Ramos (cell line): Measurements from ENCODE around the gene ZNF527.
"Not testable (repeated sequence)": the region's sequence is repeated elsewhere in the genome, so short reads cannot be mapped to it uniquely, and the experiment has no call there.

ENCODE experiments used
- in situ Hi-C: fragments of 300-500 bp; cut with MboI; formaldehyde crosslinking; loops from one replicate; pipeline ENCODE4 v1.14.3; 2022; ENCODE audit warnings: low sequenced_read_pairs; ENCODE audit not compliant: unreplicated experiment

The ZNF527 gene

GRCh38 chr19:37370880-37371661, at the start of gene ZNF527:
TSS of gene ZNF527 (plus strand) at chr19:37371099. CDS start at chr19:37374199, 3,100 bp downstream.
- in situ Hi-C loops = no loop called here

DNA sequence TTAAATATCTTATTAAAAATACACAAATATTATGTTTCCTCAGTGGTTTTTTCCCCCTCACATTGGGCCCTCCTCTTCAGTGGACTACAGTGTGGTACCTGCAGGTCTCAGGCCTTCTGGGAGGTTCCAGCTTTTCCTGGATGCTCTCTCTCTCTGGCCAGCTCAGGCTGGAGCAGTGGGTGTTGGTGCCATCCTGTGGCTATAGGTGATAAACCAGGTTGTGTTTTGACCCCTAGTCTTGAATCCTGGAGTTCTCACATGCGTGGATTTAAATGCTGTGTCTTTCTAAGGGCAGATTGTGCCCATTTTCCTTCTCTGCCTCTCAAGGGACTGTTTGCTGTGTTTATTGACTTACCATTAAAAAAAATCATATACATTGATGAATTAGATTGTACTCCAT, 41.2 kb upstream of the ZNF527 start:
- in situ Hi-C loops = no loop called here

DNA sequence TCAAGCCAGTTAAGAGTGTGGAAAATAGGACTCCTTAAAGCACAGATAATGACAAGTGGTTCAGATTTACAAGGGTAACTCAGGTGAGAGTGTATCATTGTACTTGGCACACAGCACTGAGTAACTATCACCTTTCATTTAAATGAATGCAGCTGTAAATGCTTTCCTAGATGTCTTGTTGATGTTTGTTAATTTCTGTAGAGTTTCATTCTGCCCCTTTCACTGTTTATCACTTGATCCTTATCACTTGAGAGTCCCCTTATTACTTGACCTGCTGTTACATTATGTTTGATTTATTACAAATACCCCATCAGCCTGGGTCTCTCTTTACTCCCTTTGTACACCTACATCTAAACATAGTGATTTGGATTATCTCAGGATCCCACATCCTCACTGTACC, 38.1 kb upstream of the ZNF527 start:
- in situ Hi-C loops = no loop called here

- in situ Hi-C loops = no loop called here
These were observed 37.4 kb upstream of the ZNF527 start for GRCh38 chr19:37333457-37333856.

- in situ Hi-C loops = no loop called here
These were observed 36.5 kb upstream of the ZNF527 start for GRCh38 chr19:37334179-37335071.

- in situ Hi-C loops = no loop called here
These were observed 28.1 kb upstream of the ZNF527 start for GRCh38 chr19:37342753-37343152.

DNA sequence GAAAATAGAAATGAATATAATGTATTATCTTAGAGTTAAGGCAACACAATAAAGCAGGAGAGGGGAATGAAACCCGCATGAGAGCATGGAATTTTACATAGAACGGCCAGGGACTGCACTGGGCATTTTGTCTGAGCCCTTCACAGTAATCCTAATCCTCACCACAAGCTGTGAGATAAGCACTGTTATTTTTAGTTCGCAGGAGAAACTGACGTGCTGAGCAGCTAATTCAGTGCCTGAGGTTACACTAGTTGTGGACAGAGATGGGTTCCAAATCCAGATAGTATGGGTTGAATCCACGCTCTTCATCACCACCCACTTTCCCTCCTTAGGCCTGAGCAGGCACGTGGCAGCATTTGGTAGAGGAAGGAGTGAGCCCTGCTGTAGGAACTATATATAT, 24.8 kb upstream of the ZNF527 start:
- in situ Hi-C loops = no loop called here

- in situ Hi-C loops = no loop called here
These were observed 22.8 kb upstream of the ZNF527 start for GRCh38 chr19:37348060-37348459.

GRCh38 chr19:37353968-37354367, 16.9 kb upstream of the ZNF527 start:
- in situ Hi-C loops = no loop called here

- in situ Hi-C loops = no loop called here
These were observed 15.0 kb upstream of the ZNF527 start for GRCh38 chr19:37355901-37356300.

DNA sequence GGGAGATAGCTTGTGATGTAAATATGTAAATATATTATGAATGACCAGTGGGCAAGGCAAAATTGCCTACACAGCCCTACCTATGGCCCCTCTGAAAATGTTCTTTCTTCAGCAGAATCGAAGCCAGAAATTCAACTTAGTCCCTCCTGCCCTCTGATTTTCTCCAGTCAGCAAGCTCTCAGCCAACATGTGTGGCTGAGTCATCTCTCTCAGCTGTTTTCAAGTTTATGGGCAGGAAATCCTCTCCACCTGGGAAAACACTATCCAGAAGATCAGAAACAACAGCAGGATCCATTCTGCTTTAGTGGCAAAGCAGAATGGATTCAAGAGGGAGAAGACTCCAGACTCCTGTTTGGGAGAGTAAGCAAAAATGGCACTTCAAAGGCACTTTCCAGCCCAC, 8.9 kb upstream of the ZNF527 start:
- in situ Hi-C loops = no loop called here

DNA sequence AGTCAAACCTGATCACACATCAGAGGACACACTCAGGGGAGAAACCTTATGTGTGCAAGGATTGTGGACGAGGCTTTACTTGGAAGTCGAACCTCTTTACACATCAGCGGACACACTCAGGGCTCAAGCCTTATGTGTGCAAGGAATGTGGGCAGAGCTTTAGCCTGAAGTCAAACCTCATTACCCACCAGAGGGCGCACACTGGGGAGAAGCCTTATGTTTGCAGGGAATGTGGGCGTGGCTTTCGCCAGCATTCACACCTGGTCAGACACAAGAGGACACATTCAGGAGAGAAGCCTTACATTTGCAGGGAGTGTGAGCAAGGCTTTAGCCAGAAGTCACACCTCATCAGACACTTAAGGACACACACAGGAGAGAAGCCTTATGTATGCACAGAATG, 8.2 kb upstream of the ZNF527 start:
- in situ Hi-C loops = no loop called here

GRCh38 chr19:37370386-37370879, 466 bp upstream of the ZNF527 start:
- in situ Hi-C loops = not testable (repeated sequence)

GRCh38 chr19:37389234-37389633, 18.3 kb downstream of the ZNF527 start:
- in situ Hi-C loops = no loop called here

DNA sequence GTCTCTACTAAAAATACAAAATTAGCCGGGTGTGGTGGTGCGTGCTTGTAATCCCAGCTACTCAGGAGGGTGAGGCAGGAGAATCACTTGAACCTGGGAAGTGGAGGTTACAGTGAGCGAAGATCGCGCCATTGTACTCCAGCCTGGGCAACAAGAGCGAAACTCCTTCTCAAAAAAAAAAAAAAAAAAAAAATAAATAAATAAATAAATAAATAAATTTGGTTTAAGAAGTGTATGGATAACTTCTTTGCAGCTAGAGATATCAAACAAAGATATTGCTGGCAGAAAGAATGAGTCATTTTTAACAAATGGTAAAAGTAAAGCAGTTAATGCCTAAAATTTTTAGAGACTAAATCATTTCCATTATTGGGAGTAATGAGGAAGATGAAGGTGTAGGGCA, 20.5 kb downstream of the ZNF527 start:
- in situ Hi-C loops = not testable (repeated sequence)

DNA sequence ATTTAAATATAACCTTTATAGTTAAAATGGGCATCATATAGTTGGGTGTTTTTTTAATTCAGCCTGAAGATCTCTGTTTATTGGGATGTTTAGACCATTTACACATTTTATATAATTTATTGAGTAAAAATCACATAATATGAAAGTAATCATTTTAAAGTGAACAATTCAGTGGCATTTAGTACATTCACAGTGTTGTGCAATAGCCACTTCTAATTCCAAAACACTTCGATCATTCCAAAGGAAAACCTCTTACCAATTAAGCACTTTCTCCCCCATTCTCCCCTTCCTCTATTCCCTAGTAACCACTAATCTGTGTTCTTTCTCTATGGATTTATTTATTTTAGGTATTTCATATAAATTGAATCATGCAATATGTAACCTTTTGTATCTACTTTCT, 30.2 kb downstream of the ZNF527 start:
- in situ Hi-C loops = no loop called here

DNA sequence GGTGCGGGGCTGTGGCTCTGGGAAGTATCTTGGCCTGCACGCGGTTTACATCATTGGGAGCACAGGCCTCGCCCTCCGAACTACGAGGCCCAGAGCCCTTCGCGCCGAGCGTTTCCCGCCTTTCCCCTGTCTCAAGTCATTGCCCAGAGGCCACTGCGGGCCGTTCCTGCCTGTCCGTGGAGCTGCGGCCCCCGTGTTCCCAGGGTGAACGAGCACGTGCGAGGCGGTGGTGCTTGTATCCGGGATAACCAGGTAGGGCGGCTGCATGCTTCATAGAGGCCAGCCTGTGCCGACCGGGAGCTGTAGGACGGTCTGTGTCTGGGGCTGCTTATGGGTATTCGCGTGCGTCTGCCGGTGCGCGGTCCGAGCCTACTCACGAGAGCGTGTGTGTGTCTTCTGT, 32.5 kb downstream of the ZNF527 start:
- in situ Hi-C loops = no loop called here

DNA sequence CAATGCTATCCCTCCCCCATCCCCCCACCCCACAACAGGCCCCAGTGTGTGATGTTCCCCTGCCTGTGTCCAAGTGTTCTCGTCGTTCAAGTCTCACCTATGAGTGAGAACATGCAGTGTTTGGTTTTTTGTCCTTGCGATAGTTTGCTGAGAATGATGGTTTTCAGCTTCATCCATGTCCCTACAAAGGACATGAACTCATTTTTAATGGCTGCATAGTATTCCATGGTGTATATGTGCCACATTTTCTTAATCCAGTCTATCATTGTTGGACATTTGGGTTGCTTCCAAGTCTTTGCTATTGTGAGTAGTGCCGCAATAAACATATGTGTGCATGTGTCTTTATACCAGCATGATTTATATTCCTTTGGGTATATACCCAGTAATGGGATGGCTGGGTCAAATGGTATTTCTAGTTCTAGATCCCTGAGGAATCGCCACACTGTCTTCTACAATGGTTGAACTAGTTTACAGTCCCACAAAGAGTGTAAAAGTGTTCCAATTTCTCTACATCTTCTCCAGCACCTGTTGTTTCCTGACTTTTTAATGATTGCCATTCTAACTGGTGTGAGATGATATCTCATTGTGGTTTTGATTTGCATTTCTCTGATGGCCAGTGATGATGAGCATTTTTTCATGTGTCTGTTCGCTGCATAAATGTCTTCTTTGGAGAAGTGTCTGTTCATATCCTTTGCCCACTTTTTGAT, 35.4 kb downstream of the ZNF527 start:
- in situ Hi-C loops = not testable (repeated sequence)

DNA sequence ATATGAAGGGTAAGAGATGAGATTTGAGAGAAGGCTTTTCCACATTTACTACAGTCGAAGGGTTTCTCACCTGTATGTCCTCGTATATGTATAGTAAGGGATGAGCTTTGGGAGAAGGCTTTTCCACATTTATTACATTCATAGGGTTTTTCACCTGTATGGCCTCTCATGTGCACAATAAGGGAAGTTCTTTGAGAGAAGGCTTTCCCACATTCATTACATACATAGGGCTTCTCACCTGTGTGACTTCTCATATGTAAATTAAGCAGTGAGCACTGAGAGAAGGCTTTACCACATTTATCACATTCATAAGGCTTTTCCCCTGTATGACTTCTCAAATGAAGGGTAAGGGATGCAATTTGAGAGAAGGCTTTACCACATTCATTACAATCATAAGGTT, 41.8 kb downstream of the ZNF527 start:
- in situ Hi-C loops = no loop called here

- in situ Hi-C loops = no loop called here
These were observed 42.6 kb downstream of the ZNF527 start for GRCh38 chr19:37413313-37414084.
